A549 (cell line): ENCODE measurements around the gene C1orf167. TPM values are rescaled to one million over a fixed set of nuclear protein-coding genes. Genes with fewer than 3 reads are reported as not detected.

Experiments
- ATAC-seq, 2 experiments: fragments of 200-7000 bp in 1 of 2; fragments of >200 bp in 1 of 2; cut with Nextera tagmentation in 1 of 2; cut with Tn5 transposase in 1 of 2; 3 replicates each; pipeline versions ENCODE4 v1.8.0 to v1.9.1; 2018 to 2020; ENCODE audit warnings: mild to moderate bottlenecking in 1 of 2, moderate library complexity in 1 of 2
- CTCF ChIA-PET: fragments of 300-600 bp; sonication (Branson Sonifier 250); formaldehyde crosslinking; extraction: SDS; loops from one replicate; lab custom pipeline; 2021; ENCODE audit warnings: antibody characterized with exemption, inconsistent platforms; lab: Yijun Ruan, JAX
- POLR2A ChIA-PET: fragments of 350-600 bp; formaldehyde crosslinking; extraction: SDS; loops from one replicate; lab custom pipeline; 2021; ENCODE audit warnings: antibody characterized with exemption, inconsistent platforms; lab: Yijun Ruan, JAX
- DNase-seq, 2 experiments: peaks; one replicate each; pipeline versions ENCODE4 v3.0.0 to v3.0.0-alpha.2; 2011 to 2016; ENCODE audit warnings: low read depth in 1 of 2, low spot score in 1 of 2
- FAIRE-seq: peaks from 2 replicates; lab custom pipeline; 2011; peaks lifted over from hg19 to GRCh38; lab: Jason Lieb, UNC
- H3K27ac ChIP-seq, 2 experiments: fragments of >200 bp; sonication (Bioruptor Twin); formaldehyde crosslinking; 3 replicates each; pipeline ENCODE4 v1.5.1; 2016 to 2017
- H3K4me1 ChIP-seq: fragments of >200 bp; sonication (Bioruptor Twin); formaldehyde crosslinking; 3 replicates; pipeline ENCODE4 v1.6.1; 2016
- H3K4me2 ChIP-seq: fragments of >200 bp; sonication (Bioruptor Twin); formaldehyde crosslinking; 3 replicates; pipeline ENCODE4 v1.6.1; 2016
- H3K4me3 ChIP-seq: fragments of >200 bp; sonication (Bioruptor Twin); formaldehyde crosslinking; 3 replicates; pipeline ENCODE4 v1.5.1; 2016
- H3K9me3 ChIP-seq: fragments of >200 bp; sonication (Bioruptor Twin); formaldehyde crosslinking; 3 replicates; pipeline ENCODE4 v1.6.1; 2016
- BCL3 ChIP-seq: fragments of >200 bp; sonication (Bioruptor Twin); formaldehyde crosslinking; IDR thresholded peaks from 3 replicates; pipeline ENCODE4 v1.6.1; 2016
- CBX2 ChIP-seq: fragments of 200-600 bp; sonication (generic); IDR thresholded peaks from 2 replicates; pipeline ENCODE4 v1.6.1; 2016; ENCODE audit warnings: low read depth, mild to moderate bottlenecking, borderline replicate concordance
- CTCF ChIP-seq: fragments of >200 bp; sonication (Bioruptor Twin); formaldehyde crosslinking; IDR thresholded peaks from 3 replicates; pipeline ENCODE4 v1.5.1; 2016
- EHMT2 ChIP-seq: fragments of 200-600 bp; sonication (generic); IDR thresholded peaks from 2 replicates; pipeline ENCODE4 v1.6.1; 2016; ENCODE audit warnings: antibody characterized with exemption, low read depth, mild to moderate bottlenecking, moderate library complexity
- GATA3 ChIP-seq: IDR thresholded peaks from 2 replicates; pipeline ENCODE4 v1.6.1; 2012; ENCODE audit warnings: borderline replicate concordance
- HDAC2 ChIP-seq: fragments of 200-600 bp; sonication (generic); IDR thresholded peaks from 2 replicates; pipeline ENCODE4 v1.6.1; 2016
- MAZ ChIP-seq: fragments of 150-350 bp; IDR thresholded peaks from 2 replicates; pipeline ENCODE4 v1.6.1; 2014; ENCODE audit warnings: antibody characterized with exemption, low read depth, low read length, borderline replicate concordance
- NFE2L2 ChIP-seq: fragments of 150-350 bp; conservative IDR thresholded peaks from 2 replicates; pipeline ENCODE4 v1.6.1; 2014; ENCODE audit warnings: low read length
- POLR2A ChIP-seq: IDR thresholded peaks from 2 replicates; pipeline ENCODE4 v1.6.1; 2012; ENCODE audit warnings: mild to moderate bottlenecking, low read length
- RAD21 ChIP-seq, 2 experiments: fragments of >200 bp in 1 of 2; sonication (Bioruptor Twin) in 1 of 2; formaldehyde crosslinking in 1 of 2; IDR thresholded peaks in 1 of 2; conservative IDR thresholded peaks in 1 of 2; 2 replicates in 1 of 2; 3 replicates in 1 of 2; pipeline ENCODE4 v1.6.1; 2012 to 2018; ENCODE audit warnings: inconsistent platforms in 1 of 2
- REST ChIP-seq: fragments of 200-600 bp; sonication (generic); IDR thresholded peaks from 2 replicates; pipeline ENCODE4 v1.6.1; 2016; ENCODE audit warnings: antibody characterized with exemption, mild to moderate bottlenecking, moderate library complexity
- RFX5 ChIP-seq: fragments of 450-650 bp; IDR thresholded peaks from 2 replicates; pipeline ENCODE4 v1.7.1; 2014; ENCODE audit warnings: antibody characterized with exemption, mild to moderate bottlenecking, moderate library complexity
- TFCP2L1 ChIP-seq: fragments of 250-450 bp; sonication (Bioruptor Pico); IDR thresholded peaks from 2 replicates; pipeline ENCODE4 v1.5.0; 2021; ENCODE audit warnings: mild to moderate bottlenecking
- USF2 ChIP-seq: fragments of 450-650 bp; IDR thresholded peaks from 2 replicates; pipeline ENCODE4 v1.6.1; 2014; ENCODE audit warnings: antibody characterized with exemption
- ZC3H11A ChIP-seq: fragments of 450-650 bp; IDR thresholded peaks from 2 replicates; pipeline ENCODE4 v1.6.1; 2014; ENCODE audit warnings: antibody characterized with exemption, mild to moderate bottlenecking
- ZNF302 ChIP-seq: fragments of 250-450 bp; sonication (Bioruptor Pico); IDR thresholded peaks from 2 replicates; pipeline ENCODE4 v1.9.0; 2021; ENCODE audit warnings: inconsistent platforms, mild to moderate bottlenecking, moderate library complexity
- WGBS: methylation state at CpG from one replicate; pipeline ENCODE4 v1.1.6; 2017; ENCODE audit errors: missing lambda C conversion rate; 5-methylcytosine and 5-hydroxymethylcytosine counted together
- polyA plus RNA-seq, 4 experiments: library from polyadenylated mRNA; depleted of rRNA in 3 of 4; stranded (reverse); fragments of >200 nt; fragmentation: RNase III in 1 of 4; extraction: RNeasy Plus Mini Kit Qiagen cat#74134 plus additional on column Dnase treatment in 1 of 4; gene quantifications; 2 replicates in 3 of 4; 3 replicates in 1 of 4; pipeline ENCODE4 v1.2.3, GENCODE V29; 2011 to 2017
- TF ChIP-seq, protein P1 (sequence below): IDR thresholded peaks from 2 replicates; pipeline ENCODE4 v1.6.1; 2012

Gene C1orf167
- polyA plus RNA-seq, 2 of the 4 experiments (the other 2 are of a cell fraction) = not detected

DNA sequence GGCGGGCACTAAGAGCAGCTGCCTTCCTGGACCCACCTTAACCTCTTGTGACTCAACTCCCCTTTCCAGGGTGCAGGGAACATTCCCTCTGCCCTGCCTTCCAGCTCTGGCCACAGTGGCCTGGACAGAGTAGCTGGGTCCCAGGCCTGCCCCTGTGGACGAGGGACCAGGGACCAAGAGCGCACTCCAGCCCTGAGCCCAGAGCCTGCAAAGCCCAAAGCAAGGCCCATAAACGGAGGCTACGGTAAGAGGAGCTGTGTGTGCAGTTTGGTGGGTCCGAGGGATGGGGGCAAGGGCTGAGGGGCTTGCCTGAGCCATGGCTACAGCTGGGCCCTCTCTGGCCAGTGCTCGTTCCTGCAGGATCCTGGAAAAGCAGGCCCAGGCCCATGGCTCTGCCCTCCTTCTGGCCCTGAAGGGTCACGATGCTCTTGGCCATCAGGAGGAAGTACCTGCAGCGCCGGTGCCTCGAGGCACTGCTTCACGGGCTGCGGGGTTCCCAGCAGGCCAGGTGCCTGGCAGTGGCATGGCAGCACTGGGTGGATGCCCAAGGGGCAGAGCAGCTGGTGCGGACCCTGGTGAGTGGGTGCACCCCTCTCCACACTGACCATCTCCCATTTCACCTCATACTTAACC, 25.9 kb downstream of the C1orf167 start (continued):
- no peak for TF ChIP-seq CTCF
- no peak for TF ChIP-seq GATA3
- TF ChIP-seq POLR2A = no peak
- no peak for TF ChIP-seq USF2
- no peak for TF ChIP-seq TFCP2L1
- no peak for TF ChIP-seq EHMT2
- no peak for TF ChIP-seq NFE2L2

DNA sequence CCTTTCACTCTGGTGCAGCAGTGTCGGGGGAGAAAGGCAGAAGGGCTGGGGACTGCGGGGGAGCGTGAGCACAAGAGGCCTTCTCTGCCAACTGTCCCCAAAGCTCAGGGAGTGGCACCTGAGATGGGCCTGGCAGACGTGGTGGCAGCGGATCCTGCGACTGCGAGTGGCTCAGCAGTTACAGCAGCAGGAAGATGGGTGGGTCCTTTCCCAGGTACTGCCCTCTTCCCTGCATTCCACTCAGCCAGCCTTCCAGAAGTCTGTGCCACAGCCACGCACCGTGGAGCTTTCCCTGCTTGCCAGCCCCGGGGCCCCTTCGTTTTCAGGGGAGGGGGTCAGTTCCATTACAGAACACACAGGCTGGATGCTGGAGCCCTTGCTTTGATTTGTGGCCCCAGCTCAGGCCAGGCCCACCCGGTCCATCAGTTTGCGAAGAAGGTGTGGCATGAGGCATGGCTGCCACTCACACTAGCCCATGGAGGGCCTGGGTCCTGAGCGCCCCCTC, 26.6 kb downstream of the C1orf167 start:
- TF ChIP-seq HDAC2 (no peak), BCL3 (no peak)
- TF ChIP-seq, protein P1, sequence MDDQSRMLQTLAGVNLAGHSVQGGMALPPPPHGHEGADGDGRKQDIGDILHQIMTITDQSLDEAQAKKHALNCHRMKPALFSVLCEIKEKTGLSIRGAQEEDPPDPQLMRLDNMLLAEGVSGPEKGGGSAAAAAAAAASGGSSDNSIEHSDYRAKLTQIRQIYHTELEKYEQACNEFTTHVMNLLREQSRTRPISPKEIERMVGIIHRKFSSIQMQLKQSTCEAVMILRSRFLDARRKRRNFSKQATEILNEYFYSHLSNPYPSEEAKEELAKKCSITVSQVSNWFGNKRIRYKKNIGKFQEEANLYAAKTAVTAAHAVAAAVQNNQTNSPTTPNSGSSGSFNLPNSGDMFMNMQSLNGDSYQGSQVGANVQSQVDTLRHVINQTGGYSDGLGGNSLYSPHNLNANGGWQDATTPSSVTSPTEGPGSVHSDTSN = no peak
- Histone ChIP-seq H3K4me3 (no peak overlapping the region), H3K4me1 (peaks cover 22% of the 10 kb centered on the region), H3K9me3 (no peaks in the 10 kb centered on the region), H3K4me2 (no peak overlapping the region), H3K27ac (no peak overlapping the region)
- DNase-seq = no peak
- ATAC-seq = no peak
- 96% methylated on average over 9 of the region's 14 CpGs for WGBS
- FAIRE-seq = no peak
- ChIA-PET POLR2A (interaction anchor here (1.8 kb wide), 1 partner anchor 119 kb away, joined by 6 read pairs; no protein-coding TSS in a partner anchor), CTCF (interaction anchor here (0.6 to 1.4 kb wide), 2 partner anchors 69 to 524 kb away, joined by 4 to 5 read pairs; no protein-coding TSS in a partner anchor)

DNA sequence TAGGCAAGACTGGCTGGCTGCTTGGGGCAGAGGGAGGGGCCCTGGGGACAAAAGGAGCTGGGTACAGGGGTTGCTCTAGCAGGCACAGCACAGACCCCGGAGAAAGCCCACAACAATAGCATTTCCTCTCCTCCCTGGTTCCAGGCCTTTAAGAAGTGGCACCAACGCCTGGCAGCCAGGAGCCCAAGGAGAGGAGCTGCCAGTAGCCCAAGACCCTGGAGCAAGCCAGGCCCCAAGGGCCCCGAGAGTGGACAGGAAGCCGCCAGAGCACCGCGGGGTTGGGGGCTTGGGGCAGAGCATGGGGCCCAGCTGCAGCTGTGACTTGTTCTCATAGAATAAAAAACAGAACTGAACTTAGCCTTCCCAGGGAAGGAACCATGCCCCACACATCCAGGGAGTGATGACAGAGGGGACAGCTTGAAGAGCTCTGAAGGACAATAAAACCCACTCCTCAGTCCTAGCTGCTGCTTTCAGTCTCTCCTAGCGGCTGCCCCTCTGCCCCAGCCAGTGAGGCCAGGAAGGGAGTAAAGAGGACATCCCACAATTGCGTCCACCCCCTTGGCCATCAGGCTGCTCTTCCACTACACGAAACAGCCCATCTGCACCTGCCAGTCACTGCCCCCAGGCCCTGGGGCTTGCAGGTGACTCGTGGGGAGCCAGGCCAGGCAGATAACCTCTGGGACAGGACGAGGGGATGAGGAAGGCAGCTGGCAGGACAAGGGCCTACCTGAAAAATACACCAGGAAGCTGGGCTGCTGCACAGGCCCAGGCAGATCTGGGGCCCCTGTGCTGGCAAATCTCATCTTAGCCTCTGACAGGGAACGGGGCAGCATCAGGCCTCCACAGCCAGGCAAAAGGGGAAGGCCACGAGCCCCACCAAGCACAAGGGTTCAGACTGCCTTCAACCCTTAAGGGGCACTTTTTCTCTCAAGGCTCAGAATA, 27.4 kb downstream of the C1orf167 start:
- H3K4me3 ChIP-seq = no peak overlapping the region
- ChIA-PET CTCF (interaction anchor here (1.4 kb wide), 1 partner anchor 70 kb away, joined by 4 read pairs; no protein-coding TSS in a partner anchor), POLR2A (no interaction called here)
- no peak overlapping the region; a peak in 1 of 6 replicates for H3K27ac ChIP-seq
- no peak for DNase-seq
- H3K4me1 ChIP-seq = peaks cover 22% of the 10 kb centered on the region
- ATAC-seq = no peak
- WGBS = 80% methylated on average over 5 of the region's 13 CpGs
- no peak for FAIRE-seq
- H3K4me2 ChIP-seq = no peak overlapping the region
- H3K9me3 ChIP-seq = no peaks in the 10 kb centered on the region
- no peak for TF ChIP-seq CTCF
- TF ChIP-seq, protein P1 = no peak
- no peak for TF ChIP-seq ZC3H11A
- TF ChIP-seq ZNF302 (CRISPR knock-in tag) = no peak
- TF ChIP-seq REST = no peak
- TF ChIP-seq MAZ = no peak
- TF ChIP-seq RFX5 = no peak
- no peak for TF ChIP-seq RAD21 (conservative IDR thresholded peaks at IDR 0.05 in 1 of 2, IDR thresholded peaks at IDR 0.05 in 1 of 2)
- TF ChIP-seq CBX2 = no peak
- TF ChIP-seq TFCP2L1 = no peak
